IMR-90 (cell line): ENCODE results near the gene ZNF608. TPM values are rescaled to one million over a fixed set of nuclear protein-coding genes. Genes with fewer than 3 reads are reported as not detected.
A peak's percentile ranks its signal among the peaks of the same experiment; 100 is the strongest.

ENCODE experiments used
- ATAC-seq: fragments of 200-7000 bp; cut with Tn5 transposase; 2 replicates; pipeline ENCODE4 v1.9.1; 2020; ENCODE audit warnings: low read depth, mild to moderate bottlenecking, moderate library complexity
- BruUV-seq: library from RNA; stranded (reverse); fragments of 400-500 nt; replicated peaks from 2 replicates; lab custom pipeline; 2021; lab: Mats Ljungman, UMichigan
- CTCF ChIA-PET: fragments of 300-600 bp; formaldehyde crosslinking; extraction: SDS; loops from one replicate; lab custom pipeline; 2021; ENCODE audit warnings: antibody characterized with exemption; lab: Yijun Ruan, JAX
- POLR2A ChIA-PET: fragments of 300-600 bp; sonication (Branson Sonifier 250); formaldehyde crosslinking; loops from one replicate; lab custom pipeline; 2022; ENCODE audit warnings: antibody characterized with exemption; ENCODE audit not compliant: unreplicated experiment; lab: Charles Lee
- DNase-seq: peaks from one replicate; pipeline ENCODE4 v3.0.0; 2013
- H2AFZ ChIP-seq: replicated peaks from 2 replicates; pipeline ENCODE3; 2013; ENCODE audit warnings: low read length, mild to moderate bottlenecking; ENCODE audit not compliant: poor library complexity
- H2AK5ac ChIP-seq: 2 replicates; pipeline ENCODE4 v1.6.1; 2013; ENCODE audit warnings: low read depth, low read length, inconsistent platforms
- H2AK9ac ChIP-seq: replicated peaks from 2 replicates; pipeline ENCODE3; 2013; ENCODE audit warnings: mild to moderate bottlenecking, low read depth, low read length, moderate library complexity; ENCODE audit not compliant: poor library complexity
- H2BK120ac ChIP-seq: 2 replicates; pipeline ENCODE4 v1.6.1; 2013; ENCODE audit warnings: low read depth, low read length, inconsistent platforms
- H2BK15ac ChIP-seq: 3 replicates; pipeline ENCODE4 v1.6.1; 2013; ENCODE audit warnings: low read depth, low read length, inconsistent platforms
- H2BK20ac ChIP-seq: 2 replicates; pipeline ENCODE4 v1.6.1; 2013; ENCODE audit warnings: low read depth, mild to moderate bottlenecking, inconsistent platforms, low read length, moderate library complexity
- H2BK5ac ChIP-seq: 2 replicates; pipeline ENCODE4 v1.6.1; 2013; ENCODE audit warnings: mild to moderate bottlenecking, low read depth, low read length, inconsistent platforms; ENCODE audit not compliant: poor library complexity, severe bottlenecking
- H3K14ac ChIP-seq: replicated peaks from 2 replicates; pipeline ENCODE4 v1.6.1; 2013; ENCODE audit warnings: low read depth, low read length, inconsistent platforms
- H3K18ac ChIP-seq: 2 replicates; pipeline ENCODE4 v1.6.1; 2013; ENCODE audit warnings: low read depth, low read length, control low read depth
- H3K23ac ChIP-seq: 2 replicates; pipeline ENCODE4 v1.6.1; 2013; ENCODE audit warnings: low read depth, low read length, inconsistent platforms
- H3K27ac ChIP-seq: 2 replicates; pipeline ENCODE4 v1.5.1; 2013; ENCODE audit warnings: mild to moderate bottlenecking, control low read depth, low read length; ENCODE audit not compliant: insufficient read depth
- H3K27me3 ChIP-seq: 2 replicates; pipeline ENCODE4 v1.6.1; 2013; ENCODE audit warnings: low read length; ENCODE audit not compliant: control insufficient read depth, insufficient read depth
- H3K36me3 ChIP-seq: 2 replicates; pipeline ENCODE4 v1.6.1; 2013; ENCODE audit warnings: low read length, mixed read lengths; ENCODE audit not compliant: control insufficient read depth, insufficient read depth
- H3K4ac ChIP-seq: 2 replicates; pipeline ENCODE4 v1.6.1; 2013; ENCODE audit warnings: low read depth, low read length, inconsistent platforms
- H3K4me1 ChIP-seq: 2 replicates; pipeline ENCODE4 v1.6.1; 2013; ENCODE audit warnings: low read length, mixed read lengths; ENCODE audit not compliant: control insufficient read depth, insufficient read depth
- H3K4me2 ChIP-seq: 2 replicates; pipeline ENCODE4 v1.6.1; 2013; ENCODE audit warnings: low read depth, mild to moderate bottlenecking, control low read depth, low read length, moderate library complexity
- H3K4me3 ChIP-seq: 2 replicates; pipeline ENCODE4 v1.5.1; 2013; ENCODE audit warnings: low read depth, mild to moderate bottlenecking, control low read depth, low read length, moderate library complexity; ENCODE audit not compliant: insufficient read depth
- H3K56ac ChIP-seq: 2 replicates; pipeline ENCODE4 v1.6.1; 2013; ENCODE audit warnings: low read length, inconsistent platforms; ENCODE audit not compliant: insufficient read depth; ENCODE audit errors: extremely low read depth
- H3K79me1 ChIP-seq, 2 experiments: 2 replicates each; pipeline ENCODE4 v1.6.1; 2013; ENCODE audit warnings: low read length in 2 of 2, inconsistent platforms in 1 of 2, low read depth in 1 of 2
- H3K9ac ChIP-seq: 2 replicates; pipeline ENCODE4 v1.6.1; 2013; ENCODE audit warnings: low read depth, low read length, control low read depth
- H3K9me1 ChIP-seq: 2 replicates; pipeline ENCODE4 v1.6.1; 2013; ENCODE audit warnings: low read length, inconsistent platforms; ENCODE audit not compliant: insufficient read depth
- H3K9me3 ChIP-seq: 2 replicates; pipeline ENCODE4 v1.6.1; 2013; ENCODE audit warnings: low read length; ENCODE audit not compliant: control insufficient read depth, insufficient read depth
- H4K20me1 ChIP-seq: 2 replicates; pipeline ENCODE4 v1.6.1; 2013; ENCODE audit warnings: low read length, inconsistent platforms; ENCODE audit not compliant: insufficient read depth
- H4K5ac ChIP-seq: 2 replicates; pipeline ENCODE4 v1.6.1; 2013; ENCODE audit warnings: mild to moderate bottlenecking, low read depth, low read length, control low read depth
- H4K8ac ChIP-seq, 2 experiments: 2 replicates each; pipeline ENCODE4 v1.6.1; 2013; ENCODE audit warnings: low read depth in 2 of 2, low read length in 2 of 2, control low read depth in 1 of 2, inconsistent platforms in 1 of 2
- H4K91ac ChIP-seq: 2 replicates; pipeline ENCODE4 v1.6.1; 2013; ENCODE audit warnings: low read depth, low read length, inconsistent platforms; ENCODE audit not compliant: insufficient read depth
- CEBPB ChIP-seq: IDR thresholded peaks from 2 replicates; pipeline ENCODE4 v1.6.1; 2012; ENCODE audit warnings: low read depth, low read length, improper control_type of control experiment
- CHD1 ChIP-seq: IDR thresholded peaks from 2 replicates; pipeline ENCODE4 v1.6.1; 2012; ENCODE audit warnings: low read depth, low read length, improper control_type of control experiment
- FOS ChIP-seq: fragments of 150-350 bp; IDR thresholded peaks from 2 replicates; pipeline ENCODE4 v1.6.1; 2016; ENCODE audit warnings: low read depth, low read length
- MAFK ChIP-seq: IDR thresholded peaks from 2 replicates; pipeline ENCODE4 v1.6.1; 2012; ENCODE audit warnings: low read depth, low read length, improper control_type of control experiment
- RAD21 ChIP-seq: IDR thresholded peaks from 2 replicates; pipeline ENCODE4 v1.6.1; 2012; ENCODE audit warnings: low read length, improper control_type of control experiment
- RFX5 ChIP-seq: IDR thresholded peaks from 2 replicates; pipeline ENCODE4 v1.8.0; 2012; ENCODE audit warnings: low read depth, mild to moderate bottlenecking, low read length, moderate library complexity
- WGBS, 2 experiments: methylation state at CpG; one replicate each; pipeline versions ENCODE4 v1.1.5 to v1.1.7; 2013; ENCODE audit warnings: missing lambda C conversion rate in 2 of 2; ENCODE audit not compliant: insufficient read length in 1 of 2; ENCODE audit errors: extremely low coverage in 2 of 2; 5-methylcytosine and 5-hydroxymethylcytosine counted together
- dilution Hi-C: fragments of 300-500 bp; cut with HindIII; formaldehyde crosslinking; loops from one replicate; pipeline ENCODE4 v1.14.3; 2018; ENCODE audit warnings: low sequenced_read_pairs; ENCODE audit not compliant: unreplicated experiment
- in situ Hi-C: fragments of 300-500 bp; cut with MboI; formaldehyde crosslinking; loops from 3 replicates; pipeline ENCODE4 v1.14.3; 2019; ENCODE audit warnings: low sequenced_read_pairs, inconsistent platforms, mixed read lengths
- intact Hi-C: fragments of 100-400 bp; cut with micrococcal nuclease; formaldehyde crosslinking; loops from 2 replicates; pipeline ENCODE4 v1.10.0; 2022
- polyA plus RNA-seq, 3 experiments: library from polyadenylated mRNA; depleted of rRNA; stranded (reverse); fragments of >200 nt; gene quantifications; 2 replicates each; pipeline ENCODE4 v1.2.3, GENCODE V29; 2012; ENCODE audit warnings: low replicate concordance in 1 of 3
- total RNA-seq: library from RNA; depleted of rRNA; stranded (reverse); fragments of >200 nt; gene quantifications from 2 replicates; pipeline ENCODE4 v1.2.3, GENCODE V29; 2012

The ZNF608 gene
- total and polyA plus RNA-seq, 2 of the 4 experiments (the other 2 are of a cell fraction) = 9.8 to 15.1 TPM

DNA sequence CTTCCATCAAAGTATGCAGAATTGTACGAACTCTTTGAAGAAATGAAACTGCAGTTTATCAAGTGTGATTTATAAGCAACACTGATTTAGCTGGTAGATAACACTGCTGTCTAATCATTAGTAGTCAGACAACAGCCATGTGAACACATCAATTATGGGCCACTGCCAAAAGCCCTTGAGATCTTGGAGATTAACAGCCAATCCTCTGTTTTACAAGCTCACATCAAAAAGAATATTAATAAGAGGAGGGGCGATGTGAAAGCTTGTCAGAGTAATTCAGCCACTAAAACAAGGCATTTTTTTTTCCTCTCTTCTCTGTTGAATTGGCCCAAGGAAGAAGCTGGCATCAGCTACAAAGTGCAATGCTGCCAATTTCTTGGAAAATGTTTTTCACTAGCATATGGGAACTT, 28.1 kb downstream of the ZNF608 start:
- CTCF ChIA-PET = no interaction called here

More for the DNA sequence above, 28.1 kb downstream of the ZNF608 start:
- no peak overlapping the region for H3K18ac ChIP-seq
- no peak overlapping the region for H3K9ac ChIP-seq
- peak overlapping the region in 1 of 2 experiments; percentile 12; a peak in 1 of 4 replicates for H4K8ac ChIP-seq
- H3K4me3 ChIP-seq = no peak overlapping the region
- H3K56ac ChIP-seq = no peak overlapping the region
- H2AK9ac ChIP-seq = no peak overlapping the region
- peak overlapping the region; percentile 52; the same call in 1 of the 2 replicates for H3K23ac ChIP-seq
- in situ Hi-C loops (no loop called here), dilution Hi-C loops (no loop called here), intact Hi-C loops (no loop called here)
- H2BK120ac ChIP-seq = no peak overlapping the region
- no peaks in the 10 kb centered on the region for H3K4me1 ChIP-seq
- no peak overlapping the region for H2AFZ ChIP-seq
- no peak overlapping the region for H2BK5ac ChIP-seq
- no peaks in the 10 kb centered on the region; the same call in 1 of the 2 replicates for H3K9me1 ChIP-seq
- H3K4me2 ChIP-seq = peak overlapping the region; percentile 7; the same call in 1 of the 2 replicates
- H3K27me3 ChIP-seq = no peaks in the 10 kb centered on the region
- ATAC-seq = no peak
- H3K4ac ChIP-seq = no peak overlapping the region
- H2AK5ac ChIP-seq = no peak overlapping the region
- no peak overlapping the region for H2BK20ac ChIP-seq
- no peaks in the 10 kb centered on the region for H3K9me3 ChIP-seq
- no peak overlapping the region for H3K14ac ChIP-seq
- TF ChIP-seq CHD1 (no peak), CEBPB (no peak), FOS (no peak), RFX5 (no peak), RAD21 (no peak), MAFK (no peak)
- H3K79me1 ChIP-seq = peaks cover 32 to 40% of the 10 kb centered on the region in 2 experiments; a peak in 3 of 4 replicates
- H4K20me1 ChIP-seq = peaks cover 3% of the 10 kb centered on the region; the same call in 1 of the 2 replicates
- no peak overlapping the region for H2BK15ac ChIP-seq
- POLR2A ChIA-PET = no interaction called here
- no peak for DNase-seq
- no peak overlapping the region for H4K91ac ChIP-seq
- no TSS peak for BruUV-seq
- H3K36me3 ChIP-seq = no peaks in the 10 kb centered on the region
- H4K5ac ChIP-seq = no peak overlapping the region
- WGBS, 2 experiments = no CpG with 5 or more reads among the region's 2 CpGs
- H3K27ac ChIP-seq = no peak overlapping the region
